GM18867 (cell line): ENCODE results near the gene AGGF1.
"Not testable (repeated sequence)": the region's sequence is repeated elsewhere in the genome, so short reads cannot be mapped to it uniquely, and the experiment has no call there.

ENCODE experiments used
- ATAC-seq: cut with Tn5 transposase; IDR thresholded peaks from one replicate; pipeline ENCODE4 v1.9.1; 2021; ENCODE audit warnings: mild to moderate bottlenecking, moderate library complexity; ENCODE audit not compliant: unreplicated experiment

The AGGF1 gene

DNA sequence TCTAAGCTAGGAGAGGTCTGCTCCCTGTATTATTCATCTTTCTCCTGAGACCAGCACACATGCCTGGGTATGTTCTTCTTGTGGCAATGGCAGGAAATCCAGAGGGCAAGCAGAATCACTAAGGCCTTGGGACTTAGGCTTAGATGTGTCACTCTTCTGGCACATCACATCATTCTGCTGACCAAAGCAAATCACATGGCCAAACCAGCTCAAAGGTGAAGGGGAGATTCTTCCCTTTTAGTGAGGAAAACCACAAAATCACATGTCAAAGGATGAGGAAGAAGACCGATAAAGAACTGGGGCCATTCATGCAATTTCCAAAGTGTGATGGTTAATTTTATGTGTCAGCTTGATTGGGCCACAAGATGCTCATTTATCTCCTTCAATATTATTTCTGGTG, 5.7 kb upstream of the AGGF1 start:
- no peak for ATAC-seq

DNA sequence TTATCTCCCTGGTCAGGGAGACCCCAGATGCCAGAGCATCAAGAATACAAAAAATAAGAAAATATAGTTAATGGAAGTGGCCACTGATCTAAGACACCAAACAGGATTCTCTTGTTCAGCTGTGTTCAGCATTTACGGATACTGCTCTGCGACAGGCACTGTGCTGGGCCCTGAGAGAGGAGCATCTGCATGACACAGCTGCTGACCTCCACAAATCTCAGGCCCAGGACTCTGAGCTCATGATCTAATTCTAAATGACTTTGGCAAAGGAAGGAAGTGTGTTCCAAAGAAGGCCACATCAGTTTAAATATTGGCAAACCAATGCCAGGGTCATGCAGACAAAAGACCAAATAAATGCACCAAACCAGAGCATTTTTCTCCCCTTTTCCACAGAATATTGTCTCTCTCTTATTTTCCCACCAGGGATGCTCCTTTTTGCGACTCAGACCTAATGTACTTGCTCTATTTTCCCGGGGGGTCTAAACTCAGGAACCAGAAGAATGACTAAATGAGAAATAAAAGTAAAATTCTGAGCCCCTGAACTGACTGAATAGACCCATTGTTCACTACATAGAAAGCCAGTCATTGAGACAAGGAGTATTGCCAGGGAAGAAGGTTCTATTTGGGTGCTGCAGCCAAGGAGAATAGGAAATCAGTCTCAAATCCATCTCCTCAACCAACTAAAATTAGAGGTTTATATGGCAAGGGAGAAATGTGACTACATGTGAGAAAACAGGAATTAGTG, 1.4 kb upstream of the AGGF1 start:
- ATAC-seq, result no peak

DNA sequence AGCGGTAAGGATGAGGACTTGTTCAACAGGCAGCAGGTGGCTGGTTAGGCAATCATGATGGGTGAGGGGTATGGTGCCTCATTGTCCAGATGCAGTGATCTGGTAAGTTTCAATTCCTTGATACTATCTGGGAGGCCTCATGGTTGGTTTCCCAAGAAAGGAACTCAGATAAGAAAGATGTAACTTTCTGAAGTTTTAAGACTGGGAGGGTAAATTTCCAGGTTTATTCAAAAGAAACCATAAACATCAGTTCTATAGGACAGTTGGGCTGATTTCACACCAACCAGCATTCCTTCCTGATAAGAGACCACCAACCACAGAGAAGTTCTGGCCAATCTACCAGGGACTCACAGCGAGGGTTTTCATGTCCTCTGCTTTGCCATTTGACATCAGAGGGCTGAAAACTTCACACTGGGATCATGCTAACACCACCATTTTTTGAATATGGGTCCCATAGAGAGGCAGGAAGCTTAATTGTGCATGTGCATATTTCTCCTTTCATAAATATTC, 773 bp upstream of the AGGF1 start:
- no peak for ATAC-seq

DNA sequence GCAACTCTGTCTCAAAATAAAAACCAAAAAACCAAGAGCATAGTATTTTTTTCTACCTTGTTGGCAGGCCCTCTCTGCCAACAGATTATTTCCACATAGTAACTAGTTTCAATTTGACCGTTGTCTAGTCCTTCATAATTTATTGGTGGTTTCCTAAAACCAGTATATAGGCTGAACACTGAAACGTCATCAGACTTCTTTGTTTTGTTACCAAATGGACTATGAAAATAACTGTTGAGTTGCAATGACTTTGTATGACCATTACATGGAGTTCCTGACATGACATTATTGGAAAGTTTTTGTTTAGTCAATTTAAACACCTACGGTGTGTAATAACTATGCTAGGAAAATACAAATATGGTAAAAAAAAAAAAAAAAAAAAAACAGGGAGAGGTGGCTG, 1.7 kb downstream of the AGGF1 start:
- ATAC-seq, result no peak

DNA sequence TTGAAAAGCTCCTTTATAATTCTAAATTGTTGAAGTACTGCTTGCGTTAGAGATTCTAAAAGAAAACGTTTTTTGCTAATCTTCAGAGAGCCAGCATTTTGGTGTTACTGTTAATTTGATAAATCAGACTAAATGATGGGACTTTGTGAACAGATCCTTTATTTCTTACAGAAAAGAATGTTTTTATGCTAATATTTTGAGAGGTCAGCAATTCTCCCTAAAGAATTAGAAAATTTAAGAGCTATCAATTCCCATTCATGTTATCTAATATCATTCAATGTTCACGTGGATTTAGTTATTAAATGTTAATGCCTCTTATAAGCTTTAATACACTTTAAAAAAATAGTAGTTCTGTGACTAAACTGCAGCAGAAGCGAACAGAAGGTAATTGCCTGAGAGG, 2.4 kb downstream of the AGGF1 start:
- ATAC-seq, result no peak

DNA sequence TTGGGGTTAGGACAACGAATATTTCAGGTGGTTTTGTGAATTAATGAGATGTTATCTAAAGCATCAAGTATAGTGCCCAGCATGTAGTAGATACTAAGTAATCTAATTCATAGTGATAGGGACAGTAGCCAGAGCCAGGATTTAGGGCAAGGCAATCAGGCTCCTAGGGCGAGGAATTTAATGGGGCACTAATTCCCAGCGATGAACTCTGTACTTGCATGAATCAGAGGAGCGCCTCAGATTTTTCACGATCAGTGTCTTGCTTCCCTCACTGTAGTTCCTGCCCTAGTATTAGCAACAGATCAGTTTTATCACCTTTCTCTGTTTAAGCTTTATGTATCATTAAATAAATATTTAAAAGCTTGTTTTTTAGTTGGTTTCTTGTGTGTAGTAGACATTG, 3.1 kb downstream of the AGGF1 start:
- no peak for ATAC-seq

DNA sequence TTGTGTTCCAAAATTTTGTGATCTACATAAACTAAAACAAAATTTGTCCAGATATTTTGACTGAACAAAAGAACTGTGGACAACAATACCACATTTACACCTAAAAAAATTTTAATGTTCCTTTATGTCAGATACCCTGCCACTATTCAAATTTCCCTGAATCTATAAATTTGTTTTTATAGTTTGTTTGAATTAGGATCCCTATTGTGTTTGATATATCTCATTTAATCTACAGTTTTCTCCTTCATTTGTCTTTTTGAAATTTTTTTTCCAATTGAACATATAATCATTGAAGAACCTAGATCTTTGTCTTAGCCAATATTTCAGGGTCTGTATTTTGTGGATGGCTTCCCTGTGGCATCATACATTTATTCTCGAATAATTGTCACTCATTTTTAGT, 5.7 kb downstream of the AGGF1 start:
- ATAC-seq, result no peak

DNA sequence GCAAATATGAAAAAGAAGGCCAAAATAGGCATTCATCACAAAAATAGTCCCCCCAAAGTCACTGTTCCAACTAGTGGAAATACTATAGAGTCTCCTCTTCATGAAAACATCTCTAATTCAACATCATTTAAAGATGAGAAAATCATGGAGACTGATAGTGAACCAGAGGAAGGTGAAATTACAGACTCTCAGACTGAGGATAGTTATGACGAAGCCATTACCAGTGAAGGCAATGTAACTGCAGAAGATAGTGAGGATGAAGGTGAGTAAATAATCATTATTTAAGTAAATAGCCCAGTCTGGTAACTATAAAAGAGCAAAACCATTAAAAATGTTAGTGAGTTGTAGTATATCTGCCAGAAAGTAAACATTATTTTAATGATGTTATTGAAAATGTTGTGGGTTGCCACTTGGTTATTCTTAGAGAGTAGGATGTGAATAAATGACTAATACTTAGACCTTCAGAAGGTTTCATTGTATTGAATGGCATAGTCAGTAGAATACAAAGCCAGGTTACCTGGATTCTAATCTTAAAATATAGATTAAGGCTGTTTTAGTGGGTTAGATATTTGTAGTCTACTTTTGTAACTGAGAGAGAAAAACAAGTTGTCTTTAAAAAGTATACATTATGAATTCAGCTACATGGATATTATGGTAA, 16.3 kb downstream of the AGGF1 start:
- peak; percentile 63 for ATAC-seq

DNA sequence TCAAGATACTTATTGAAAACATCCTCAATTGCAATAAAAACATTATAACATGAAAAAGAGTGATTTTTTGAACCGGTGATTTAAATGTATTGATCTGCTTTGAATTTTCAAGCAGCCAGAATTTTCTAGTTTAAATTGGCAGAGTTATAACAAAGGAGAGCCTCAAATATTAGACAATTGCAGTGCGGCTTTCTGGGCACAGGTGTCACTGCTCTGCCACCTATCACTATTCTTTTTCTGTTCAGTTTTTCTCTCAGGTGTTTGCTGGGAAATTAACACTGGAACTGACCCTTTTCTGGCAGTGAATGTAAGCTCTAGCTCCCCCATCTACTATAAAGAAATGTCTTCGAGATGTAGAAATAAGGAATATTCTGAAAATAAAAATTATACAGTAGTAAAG, 33.8 kb downstream of the AGGF1 start:
- ATAC-seq, result no peak

DNA sequence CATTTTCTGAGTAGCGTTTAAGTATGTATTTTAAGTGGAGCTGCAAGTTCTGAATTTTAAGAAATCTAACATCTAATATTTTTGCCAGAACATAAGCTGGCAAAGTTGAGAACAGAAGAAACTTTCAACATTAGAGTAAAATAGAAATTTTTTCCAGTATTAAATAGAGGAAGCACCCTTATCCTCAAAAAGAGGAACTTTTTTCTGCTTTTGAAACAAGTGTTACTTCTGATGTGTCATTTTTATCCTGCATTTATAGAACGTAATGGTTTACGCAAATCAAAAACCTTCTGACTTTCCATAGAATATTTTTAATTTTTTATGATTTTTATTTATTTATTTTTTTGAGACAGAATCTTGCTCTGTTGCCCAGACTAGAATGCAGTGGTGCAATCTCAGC, 35.1 kb downstream of the AGGF1 start:
- ATAC-seq, result no peak

DNA sequence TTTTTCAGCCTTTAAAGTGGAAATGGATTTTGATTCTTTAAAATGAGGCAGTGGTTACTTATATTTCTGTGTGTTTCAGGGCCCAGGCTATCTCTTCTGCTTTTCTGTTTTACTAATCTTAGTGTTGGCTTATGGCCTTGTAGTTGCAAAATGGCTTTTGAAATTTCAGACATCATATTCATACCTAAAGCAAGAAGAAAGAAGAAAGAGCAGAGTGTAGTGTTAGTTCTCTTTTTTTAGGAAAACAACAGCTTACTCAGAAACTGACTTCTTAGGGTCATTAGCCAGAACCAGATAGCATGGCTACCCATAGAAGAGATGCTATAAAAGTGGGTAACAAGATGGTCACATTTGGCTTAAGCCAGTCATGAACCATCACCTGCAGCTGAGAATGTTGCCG, 36.0 kb downstream of the AGGF1 start:
- peak; percentile 29 for ATAC-seq

DNA sequence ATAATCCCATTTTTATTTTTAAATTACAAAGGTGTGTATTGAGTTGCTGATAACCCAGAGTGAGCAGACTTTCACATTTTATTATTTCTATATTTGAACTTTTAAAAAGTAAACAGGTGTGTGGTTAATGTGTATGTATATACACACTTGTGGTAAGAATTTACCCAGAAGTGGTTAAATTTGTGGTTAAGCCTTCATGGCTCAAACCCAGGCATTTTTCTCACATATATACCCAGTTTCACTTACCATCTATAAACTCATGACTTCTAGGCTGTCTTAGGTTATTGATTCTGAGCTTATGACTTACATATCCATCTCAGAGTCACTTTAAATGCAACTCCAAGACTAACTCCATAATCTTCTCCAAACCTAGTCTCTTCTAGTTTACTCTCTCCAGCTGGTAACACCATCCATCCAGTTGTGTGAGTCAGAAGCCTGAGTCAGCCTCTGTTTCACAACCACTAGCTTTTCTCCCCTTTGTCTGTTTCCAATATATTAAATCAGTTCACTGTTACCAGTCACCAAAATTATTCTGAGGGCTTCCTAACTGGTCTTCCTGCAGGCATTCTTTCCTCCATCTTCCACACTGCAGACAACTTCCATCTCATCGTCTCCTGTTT, 36.7 kb downstream of the AGGF1 start:
- peak; percentile 82 for ATAC-seq

DNA sequence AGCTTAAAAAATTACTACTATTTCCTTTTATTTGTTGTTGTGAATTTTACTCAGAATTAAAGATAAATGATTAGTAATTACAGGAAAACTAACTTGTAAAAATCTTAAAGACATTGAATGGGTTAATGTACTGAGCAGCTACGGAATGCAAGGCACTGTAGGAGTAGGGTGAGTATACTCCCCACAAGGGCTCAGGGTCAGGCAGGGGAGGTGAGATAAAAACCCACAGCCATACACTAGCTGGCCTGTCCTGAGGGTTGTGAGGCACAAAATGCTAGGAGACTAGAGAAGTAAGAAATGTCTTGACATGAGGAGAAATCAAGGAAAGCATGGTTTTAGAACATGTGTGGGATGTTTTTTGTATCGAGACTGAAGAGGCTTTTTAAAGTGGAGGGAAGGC, 43.5 kb downstream of the AGGF1 start:
- ATAC-seq, result no peak

DNA sequence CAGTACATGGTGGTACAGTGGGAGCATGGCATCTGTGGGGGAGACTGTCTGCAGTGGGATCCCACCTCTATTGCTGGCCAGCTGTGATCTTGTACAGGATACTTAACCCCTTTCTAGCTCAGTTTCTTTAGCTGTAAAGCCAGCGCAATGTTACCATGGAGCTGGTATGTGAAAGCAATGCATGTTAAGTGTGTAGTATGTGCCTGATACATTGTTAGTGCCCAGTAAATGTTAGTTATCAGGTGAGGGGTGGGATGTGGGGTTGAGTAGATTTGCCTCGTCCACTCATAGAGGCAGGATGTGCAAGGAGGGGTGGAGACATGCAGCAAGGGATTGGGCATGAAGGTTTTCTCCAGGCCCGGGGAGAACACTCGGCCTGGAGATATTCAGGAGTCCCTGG, 44.5 kb downstream of the AGGF1 start:
- no peak for ATAC-seq

DNA sequence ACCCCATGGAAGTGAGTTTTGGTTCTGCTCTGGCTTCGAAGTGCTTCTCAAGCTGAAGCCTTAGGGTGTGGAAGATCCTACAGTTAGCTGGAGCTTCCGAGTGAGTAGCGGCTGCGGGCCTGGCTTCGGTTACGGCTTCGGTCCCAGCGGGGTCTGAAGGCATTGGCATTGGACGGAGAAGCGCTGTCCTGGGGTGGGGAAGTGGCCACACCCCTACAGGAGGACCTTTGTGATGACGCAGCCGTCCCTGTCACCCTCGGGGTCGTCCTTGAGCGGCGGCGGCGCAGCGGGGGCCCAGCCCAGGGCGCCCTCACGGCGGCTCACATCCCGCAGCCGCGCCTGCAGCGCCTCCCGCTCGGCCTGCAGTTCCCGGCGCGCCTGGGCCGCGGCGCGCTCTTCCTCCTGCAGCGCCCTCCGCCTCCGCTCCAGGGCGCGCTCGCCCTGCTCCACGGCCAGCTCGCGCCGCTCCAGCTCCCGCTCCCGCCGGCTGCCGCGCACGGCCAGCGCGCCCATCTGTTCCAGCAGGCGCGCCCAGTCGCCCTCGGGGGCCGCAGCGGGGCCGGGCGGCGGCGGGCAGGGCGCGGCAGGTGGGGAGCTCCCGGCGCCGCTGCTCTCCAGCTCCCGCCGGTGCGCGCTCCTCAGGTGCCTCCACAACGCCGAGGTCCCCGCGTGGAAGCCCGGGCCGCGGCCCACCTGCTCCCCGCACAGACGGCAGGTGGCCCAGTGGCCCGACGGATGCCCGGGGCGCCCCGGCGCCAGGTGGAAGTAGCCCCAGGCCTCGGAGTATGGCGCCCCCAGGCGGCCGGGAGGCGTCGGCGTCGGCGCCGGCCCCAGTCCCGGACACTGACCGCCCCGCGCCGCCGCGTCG, 47.0 kb downstream of the AGGF1 start:
- ATAC-seq, result peak; percentile 72

DNA sequence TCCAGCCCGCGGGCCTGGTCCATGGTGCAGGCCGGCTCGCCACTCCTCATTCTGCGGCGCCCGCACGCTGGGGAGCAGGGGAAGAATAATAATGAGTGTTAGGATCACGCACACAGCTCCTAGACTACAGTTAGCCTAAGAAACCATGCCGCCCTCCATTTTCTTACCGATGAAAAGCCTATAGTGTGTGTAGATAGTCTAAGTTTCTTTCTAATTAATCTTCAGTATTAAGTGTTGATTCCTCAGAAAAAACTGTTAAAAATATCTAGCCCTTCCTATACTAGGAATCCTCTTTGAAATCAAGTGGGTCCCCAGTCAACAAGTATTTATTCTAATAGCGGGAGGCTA, 47.6 kb downstream of the AGGF1 start:
- no peak for ATAC-seq

DNA sequence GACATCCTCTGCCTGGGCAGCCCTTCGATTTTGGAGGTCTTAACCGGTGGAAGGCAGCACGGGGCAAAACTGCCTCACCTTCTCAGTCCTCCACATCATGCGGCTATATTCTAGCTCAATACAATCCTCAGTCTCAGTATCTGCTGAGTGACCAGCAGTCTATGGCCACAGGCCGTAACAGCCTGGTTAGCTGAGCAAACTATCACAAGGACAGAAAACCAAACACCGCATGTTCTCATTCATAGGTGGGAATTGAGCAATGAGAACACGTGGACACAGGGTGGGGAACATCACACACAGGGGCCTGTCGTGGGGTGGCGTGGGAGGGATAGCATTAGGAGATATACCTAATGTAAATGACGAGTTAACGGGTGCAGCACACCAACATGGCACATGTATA, 50.3 kb downstream of the AGGF1 start:
- ATAC-seq, result not testable (repeated sequence)

DNA sequence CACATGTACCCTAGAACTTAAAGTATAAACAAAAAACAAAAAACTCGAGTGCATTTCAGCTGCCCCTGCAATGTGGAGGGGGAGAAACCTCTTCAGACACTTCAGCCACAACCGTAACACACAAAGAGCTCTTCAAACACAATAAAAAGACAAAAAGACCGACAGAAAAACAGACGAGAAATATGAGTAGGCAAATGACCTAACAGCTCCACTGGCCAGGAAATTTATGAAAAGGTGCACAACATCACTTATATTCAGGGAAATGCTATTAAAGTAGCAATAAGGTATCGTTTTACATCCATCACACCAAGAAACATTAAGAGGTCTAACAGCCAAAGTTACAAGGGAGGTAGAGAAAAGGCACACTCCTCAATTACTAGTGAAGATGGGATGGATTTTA, 50.7 kb downstream of the AGGF1 start:
- ATAC-seq, result no peak

DNA sequence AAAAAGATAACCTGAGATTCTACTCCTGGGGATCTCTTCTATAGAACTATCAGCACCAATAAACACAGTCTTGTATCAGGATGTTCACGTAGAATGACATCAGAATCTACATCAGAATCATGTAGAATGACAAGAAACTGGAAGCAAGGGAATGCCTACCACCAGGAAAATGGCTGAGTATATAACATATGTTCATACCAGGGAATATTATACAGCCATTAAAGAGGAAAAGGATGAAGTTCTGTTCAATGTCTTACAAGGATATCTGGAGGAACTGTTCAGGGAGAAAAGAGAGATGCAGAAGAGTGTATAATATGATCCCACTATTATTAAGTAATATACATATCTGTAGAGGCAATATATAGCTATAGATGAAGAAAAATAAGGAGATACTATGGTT, 52.1 kb downstream of the AGGF1 start:
- no peak for ATAC-seq

DNA sequence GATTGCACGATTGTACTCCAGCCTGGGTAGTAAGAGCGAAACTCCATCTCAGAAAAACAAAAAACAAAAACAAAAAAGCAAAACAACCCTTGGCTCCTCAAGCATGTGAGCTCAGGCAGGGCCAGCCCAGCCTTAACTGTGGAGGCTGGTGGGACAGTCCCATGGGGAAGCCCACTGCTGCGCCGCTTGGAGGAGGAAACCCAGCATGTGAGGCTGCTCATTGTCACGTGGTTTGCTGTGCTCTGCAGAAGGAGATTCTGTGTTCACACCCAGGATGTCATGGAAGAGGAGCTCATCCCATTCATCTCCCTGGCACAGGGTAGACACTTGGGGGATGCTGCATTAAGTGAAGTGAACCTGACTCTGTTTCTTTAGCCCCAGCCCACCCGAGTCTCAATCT, 52.9 kb downstream of the AGGF1 start:
- ATAC-seq, result no peak

DNA sequence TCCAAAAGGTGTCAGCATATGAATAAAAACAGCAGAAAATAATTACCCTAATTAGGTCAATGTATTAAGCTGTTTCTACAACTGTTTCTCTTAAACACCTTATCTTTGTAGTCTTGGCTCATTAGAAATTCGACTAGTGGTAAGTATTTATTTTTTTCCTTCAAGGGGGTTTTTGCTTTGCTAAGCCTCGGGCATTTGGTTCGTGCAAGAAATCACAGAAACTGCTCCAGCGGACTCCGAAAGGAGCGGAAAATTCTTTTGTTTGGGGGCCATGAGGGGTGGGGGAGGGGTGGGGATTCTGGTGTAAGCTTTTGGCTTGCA, 56.1 kb downstream of the AGGF1 start:
- ATAC-seq, result no peak
